ENCODE measurements around the gene FFAR2.

The FFAR2 gene

GRCh38 chr19:35432911-35433310 is 15.1 kb upstream of the FFAR2 start:
- H3K27me3 ChIP-seq (ENCODE audit: insufficient read depth, low read length) = peaks cover 6% of the 10 kb centered on the region
- H3K4me3 ChIP-seq (ENCODE audit: low read length) = no peak overlapping the region
- no peak overlapping the region for H2AFZ ChIP-seq (ENCODE audit: low read depth, low read length)
- peaks cover 5% of the 10 kb centered on the region for H3K9me3 ChIP-seq (ENCODE audit: low read length)
- H3K4me1 ChIP-seq (ENCODE audit: insufficient read depth, low read length) = no peaks in the 10 kb centered on the region
- no peaks in the 10 kb centered on the region for H3K36me3 ChIP-seq (ENCODE audit: insufficient read depth, low read length)

GRCh38 chr19:35433448-35433847 is 14.6 kb upstream of the FFAR2 start:
- H3K4me1 ChIP-seq (ENCODE audit: insufficient read depth, low read length) = no peaks in the 10 kb centered on the region
- no peaks in the 10 kb centered on the region for H3K36me3 ChIP-seq (ENCODE audit: insufficient read depth, low read length)
- H3K4me3 ChIP-seq (ENCODE audit: low read length) = no peak overlapping the region
- H2AFZ ChIP-seq (ENCODE audit: low read depth, low read length) = no peak overlapping the region
- H3K9me3 ChIP-seq (ENCODE audit: low read length) = peaks cover 5% of the 10 kb centered on the region
- peaks cover 6% of the 10 kb centered on the region for H3K27me3 ChIP-seq (ENCODE audit: insufficient read depth, low read length)

GRCh38 chr19:35435896-35436295 is 12.2 kb upstream of the FFAR2 start:
- Histone ChIP-seq H3K36me3 (ENCODE audit: insufficient read depth, low read length) (no peaks in the 10 kb centered on the region), H3K27me3 (ENCODE audit: insufficient read depth, low read length) (peaks cover 8% of the 10 kb centered on the region), H3K4me1 (ENCODE audit: insufficient read depth, low read length) (no peaks in the 10 kb centered on the region), H3K9me3 (ENCODE audit: low read length) (peaks cover 4% of the 10 kb centered on the region), H2AFZ (ENCODE audit: low read depth, low read length) (no peak overlapping the region), H3K4me3 (ENCODE audit: low read length) (no peak overlapping the region)

- peaks cover 8% of the 10 kb centered on the region for H3K27me3 ChIP-seq (ENCODE audit: insufficient read depth, low read length)
- no peaks in the 10 kb centered on the region for H3K36me3 ChIP-seq (ENCODE audit: insufficient read depth, low read length)
- peaks cover 2% of the 10 kb centered on the region for H3K9me3 ChIP-seq (ENCODE audit: low read length)
- no peaks in the 10 kb centered on the region for H3K4me1 ChIP-seq (ENCODE audit: insufficient read depth, low read length)
- no peak overlapping the region for H3K4me3 ChIP-seq (ENCODE audit: low read length)
- no peak overlapping the region for H2AFZ ChIP-seq (ENCODE audit: low read depth, low read length)
These were observed 11.3 kb upstream of the FFAR2 start for GRCh38 chr19:35436477-35437405.

- Histone ChIP-seq H2AFZ (ENCODE audit: low read depth, low read length) (no peak overlapping the region), H3K9me3 (ENCODE audit: low read length) (no peaks in the 10 kb centered on the region), H3K4me1 (ENCODE audit: insufficient read depth, low read length) (no peaks in the 10 kb centered on the region), H3K27me3 (ENCODE audit: insufficient read depth, low read length) (peaks cover 8% of the 10 kb centered on the region), H3K4me3 (ENCODE audit: low read length) (no peak overlapping the region), H3K36me3 (ENCODE audit: insufficient read depth, low read length) (no peaks in the 10 kb centered on the region)
These were observed 10.6 kb upstream of the FFAR2 start for GRCh38 chr19:35437406-35437951.

- H3K36me3 ChIP-seq (ENCODE audit: insufficient read depth, low read length) = no peaks in the 10 kb centered on the region
- H3K4me3 ChIP-seq (ENCODE audit: low read length) = no peak overlapping the region
- no peaks in the 10 kb centered on the region for H3K9me3 ChIP-seq (ENCODE audit: low read length)
- H3K4me1 ChIP-seq (ENCODE audit: insufficient read depth, low read length) = no peaks in the 10 kb centered on the region
- H3K27me3 ChIP-seq (ENCODE audit: insufficient read depth, low read length) = peaks cover 8% of the 10 kb centered on the region
- H2AFZ ChIP-seq (ENCODE audit: low read depth, low read length) = no peak overlapping the region
These were observed 10.0 kb upstream of the FFAR2 start for GRCh38 chr19:35438096-35438495.

- peaks cover 8% of the 10 kb centered on the region for H3K27me3 ChIP-seq (ENCODE audit: insufficient read depth, low read length)
- no peaks in the 10 kb centered on the region for H3K36me3 ChIP-seq (ENCODE audit: insufficient read depth, low read length)
- no peak overlapping the region for H3K4me3 ChIP-seq (ENCODE audit: low read length)
- no peaks in the 10 kb centered on the region for H3K4me1 ChIP-seq (ENCODE audit: insufficient read depth, low read length)
- no peak overlapping the region for H2AFZ ChIP-seq (ENCODE audit: low read depth, low read length)
- no peaks in the 10 kb centered on the region for H3K9me3 ChIP-seq (ENCODE audit: low read length)
These were observed 9.5 kb upstream of the FFAR2 start for GRCh38 chr19:35438527-35438926.

GRCh38 chr19:35439921-35440320 is 8.1 kb upstream of the FFAR2 start:
- Histone ChIP-seq H3K4me3 (ENCODE audit: low read length) (no peak overlapping the region), H2AFZ (ENCODE audit: low read depth, low read length) (no peak overlapping the region), H3K27me3 (ENCODE audit: insufficient read depth, low read length) (peaks cover 2% of the 10 kb centered on the region), H3K36me3 (ENCODE audit: insufficient read depth, low read length) (no peaks in the 10 kb centered on the region), H3K4me1 (ENCODE audit: insufficient read depth, low read length) (no peaks in the 10 kb centered on the region), H3K9me3 (ENCODE audit: low read length) (no peaks in the 10 kb centered on the region)

GRCh38 chr19:35442091-35442490 is 6.0 kb upstream of the FFAR2 start:
- no peak overlapping the region for H2AFZ ChIP-seq (ENCODE audit: low read depth, low read length)
- no peaks in the 10 kb centered on the region for H3K4me1 ChIP-seq (ENCODE audit: insufficient read depth, low read length)
- H3K4me3 ChIP-seq (ENCODE audit: low read length) = no peak overlapping the region

GRCh38 chr19:35444735-35445134 is 3.3 kb upstream of the FFAR2 start:
- Histone ChIP-seq H3K4me3 (ENCODE audit: low read length) (no peak overlapping the region), H2AFZ (ENCODE audit: low read depth, low read length) (no peak overlapping the region), H3K27me3 (ENCODE audit: insufficient read depth, low read length) (peaks cover 21% of the 10 kb centered on the region), H3K4me1 (ENCODE audit: insufficient read depth, low read length) (no peaks in the 10 kb centered on the region), H3K9me3 (ENCODE audit: low read length) (no peaks in the 10 kb centered on the region), H3K36me3 (ENCODE audit: insufficient read depth, low read length) (no peaks in the 10 kb centered on the region)

More at GRCh38 chr19:35442091-35442490, 6.0 kb upstream of the FFAR2 start:
- Histone ChIP-seq H3K36me3 (ENCODE audit: insufficient read depth, low read length) (no peaks in the 10 kb centered on the region), H3K9me3 (ENCODE audit: low read length) (no peaks in the 10 kb centered on the region), H3K27me3 (ENCODE audit: insufficient read depth, low read length) (peaks cover 16% of the 10 kb centered on the region)

- H3K27me3 ChIP-seq (ENCODE audit: insufficient read depth, low read length) = peaks cover 21% of the 10 kb centered on the region
- H3K4me3 ChIP-seq (ENCODE audit: low read length) = no peak overlapping the region
- H3K4me1 ChIP-seq (ENCODE audit: insufficient read depth, low read length) = no peaks in the 10 kb centered on the region
- H3K36me3 ChIP-seq (ENCODE audit: insufficient read depth, low read length) = no peaks in the 10 kb centered on the region
- no peaks in the 10 kb centered on the region for H3K9me3 ChIP-seq (ENCODE audit: low read length)
- H2AFZ ChIP-seq (ENCODE audit: low read depth, low read length) = no peak overlapping the region
These were observed 2.0 kb upstream of the FFAR2 start for GRCh38 chr19:35445826-35446593.

- Histone ChIP-seq H3K4me1 (ENCODE audit: insufficient read depth, low read length) (no peaks in the 10 kb centered on the region), H3K36me3 (ENCODE audit: insufficient read depth, low read length) (no peaks in the 10 kb centered on the region), H3K27me3 (ENCODE audit: insufficient read depth, low read length) (peaks cover 21% of the 10 kb centered on the region), H3K4me3 (ENCODE audit: low read length) (no peak overlapping the region), H3K9me3 (ENCODE audit: low read length) (no peaks in the 10 kb centered on the region), H2AFZ (ENCODE audit: low read depth, low read length) (no peak overlapping the region)
These were observed 1.4 kb downstream of the FFAR2 start for GRCh38 chr19:35449359-35450043.
